HepG2 (cell line): Measurements from ENCODE around the gene BSG. TPM values are rescaled to one million over a fixed set of nuclear protein-coding genes. Genes with fewer than 3 reads are reported as not detected.

Experiments
- CSRNP2 ChIP-seq: sonication (generic); formaldehyde crosslinking; conservative IDR thresholded peaks from 2 replicates; pipeline ENCODE4 v1.8.0; 2022; ENCODE audit warnings: low read depth, missing genetic modification reagents
- ERF ChIP-seq: IDR thresholded peaks from 2 replicates; pipeline ENCODE4 v1.6.1; 2018; ENCODE audit warnings: missing biosample characterization, missing genetic modification reagents
- FOXA3 ChIP-seq: IDR thresholded peaks from 2 replicates; pipeline ENCODE4 v1.6.1; 2016; ENCODE audit warnings: missing genetic modification reagents, missing compliant biosample characterization
- HES4 ChIP-seq: sonication (generic); formaldehyde crosslinking; IDR thresholded peaks from 2 replicates; pipeline ENCODE4 v1.9.0; 2021; ENCODE audit warnings: mild to moderate bottlenecking, missing genetic modification reagents, borderline replicate concordance
- IRF2 ChIP-seq: IDR thresholded peaks from 2 replicates; pipeline ENCODE4 v1.6.1; 2018; ENCODE audit warnings: missing genetic modification reagents, missing compliant biosample characterization
- JUNB ChIP-seq: sonication (generic); formaldehyde crosslinking; IDR thresholded peaks from 2 replicates; pipeline ENCODE4 v1.8.0; 2022; ENCODE audit warnings: missing genetic modification reagents, mild to moderate bottlenecking, borderline replicate concordance
- KAT8 ChIP-seq: IDR thresholded peaks from 2 replicates; pipeline ENCODE4 v1.6.1; 2016; ENCODE audit warnings: missing genetic modification reagents, missing compliant biosample characterization
- MBD4 ChIP-seq: IDR thresholded peaks from 2 replicates; pipeline ENCODE4 v1.6.1; 2012; ENCODE audit warnings: low read length, inconsistent platforms, borderline replicate concordance
- MXD3 ChIP-seq: IDR thresholded peaks from 2 replicates; pipeline ENCODE4 v1.6.1; 2016; ENCODE audit warnings: mild to moderate bottlenecking, missing biosample characterization, missing genetic modification reagents
- NFAT5 ChIP-seq: sonication (generic); formaldehyde crosslinking; IDR thresholded peaks from 2 replicates; pipeline ENCODE4 v1.4.0; 2020; ENCODE audit warnings: missing genetic modification reagents
- POGK ChIP-seq: sonication (generic); formaldehyde crosslinking; conservative IDR thresholded peaks from 2 replicates; pipeline ENCODE4 v1.8.0; 2022; ENCODE audit warnings: mild to moderate bottlenecking, moderate library complexity, missing genetic modification reagents
- POLR2A ChIP-seq, 2 experiments: IDR thresholded peaks; 2 replicates each; pipeline ENCODE4 v1.6.1; 2011; ENCODE audit warnings: low read depth in 2 of 2, low read length in 2 of 2, mild to moderate bottlenecking in 1 of 2, moderate library complexity in 1 of 2; ENCODE audit not compliant: insufficient read depth in 1 of 2
- THAP8 ChIP-seq: sonication (generic); formaldehyde crosslinking; IDR thresholded peaks from 2 replicates; pipeline ENCODE4 v1.5.1; 2020; ENCODE audit warnings: missing genetic modification reagents, mild to moderate bottlenecking, borderline replicate concordance
- ZNF512 ChIP-seq: sonication (generic); formaldehyde crosslinking; IDR thresholded peaks from 2 replicates; pipeline ENCODE4 v1.4.0; 2020; ENCODE audit warnings: mild to moderate bottlenecking, missing genetic modification reagents
- ZNF7 ChIP-seq: IDR thresholded peaks from 2 replicates; pipeline ENCODE4 v1.6.1; 2016; ENCODE audit warnings: missing biosample characterization, missing genetic modification reagents
- ZNF713 ChIP-seq: sonication (generic); formaldehyde crosslinking; IDR thresholded peaks from 2 replicates; pipeline ENCODE4 v1.4.0; 2020; ENCODE audit warnings: mild to moderate bottlenecking, missing genetic modification reagents
- ZSCAN20 ChIP-seq: sonication (generic); formaldehyde crosslinking; IDR thresholded peaks from 2 replicates; pipeline ENCODE4 v1.4.0; 2020; ENCODE audit warnings: missing genetic modification reagents, mild to moderate bottlenecking, borderline replicate concordance
- polyA plus RNA-seq, 8 experiments: library from polyadenylated mRNA; depleted of rRNA in 3 of 8; stranded (reverse) in 7 of 8; unstranded in 1 of 8; fragments of >200 nt; fragmentation: Illumina TruSeq in 4 of 8; extraction: Trizol in 4 of 8; gene quantifications; 2 replicates each; pipeline versions ENCODE4 v1.2.1 to v1.2.3, GENCODE V29; 2011 to 2016; ENCODE audit warnings: low read depth in 4 of 8, missing spikeins in 1 of 8, mixed read lengths in 1 of 8; ENCODE audit not compliant: insufficient read depth in 1 of 8
- total RNA-seq, 5 experiments: library from RNA; depleted of rRNA; stranded (reverse); fragments of >200 nt; fragmentation: Illumina TruSeq; extraction: Trizol; gene quantifications; 2 replicates each; pipeline ENCODE4 v1.2.3, GENCODE V29; 2016; ENCODE audit warnings: low read depth in 1 of 5

The BSG gene
- total and polyA plus RNA-seq, 2 of the 13 experiments (the other 11 are each of a cell fraction or from before 2014, with no cell fraction given), result 309 to 754 TPM

GRCh38 chr19:584240-585001, 12.0 kb downstream of the BSG start (continued):
- TF ChIP-seq ZNF7 (CRISPR knock-in tag) (no peak), HES4 (CRISPR knock-in tag) (peak; percentile 66; the same call in 1 of the 2 replicates), ZNF512 (no peak), MBD4 (peak; percentile 61; the same call in 1 of the 2 replicates), NFAT5 (CRISPR knock-in tag) (0 out of 2 replicates have a peak, but pooled peaks have one; percentile 18), ZSCAN20 (CRISPR knock-in tag) (0 out of 2 replicates have a peak, but pooled peaks have one; percentile 31), MXD3 (CRISPR knock-in tag) (no peak; the same call in 1 of the 2 replicates), CSRNP2 (CRISPR knock-in tag) (no peak), POLR2A (IDR thresholded peaks at IDR 0.05; ENCODE audit: insufficient read depth in 1 of 2, low read depth in 2 of 2, low read length in 2 of 2) (peak in 1 of 2 experiments; percentile 62; a peak in 3 of 4 replicates), ZNF713 (0 out of 2 replicates have a peak, but pooled peaks have one; percentile 30), KAT8 (CRISPR knock-in tag) (peak; percentile 47; the same call in 1 of the 2 replicates), JUNB (CRISPR knock-in tag) (no peak), POGK (CRISPR knock-in tag) (no peak), THAP8 (CRISPR knock-in tag) (no peak; the same call in 1 of the 2 replicates), ERF (CRISPR knock-in tag) (peak; percentile 84; the same call in 1 of the 2 replicates), IRF2 (0 out of 2 replicates have a peak, but pooled peaks have one; percentile 66), FOXA3 (peak; percentile 46)
